ENCODE measurements around the gene BNC2.

GRCh38 chr9:16659096-16659495 lies 211.4 kb downstream of the BNC2 start:
- TF ChIP-seq, protein P1, sequence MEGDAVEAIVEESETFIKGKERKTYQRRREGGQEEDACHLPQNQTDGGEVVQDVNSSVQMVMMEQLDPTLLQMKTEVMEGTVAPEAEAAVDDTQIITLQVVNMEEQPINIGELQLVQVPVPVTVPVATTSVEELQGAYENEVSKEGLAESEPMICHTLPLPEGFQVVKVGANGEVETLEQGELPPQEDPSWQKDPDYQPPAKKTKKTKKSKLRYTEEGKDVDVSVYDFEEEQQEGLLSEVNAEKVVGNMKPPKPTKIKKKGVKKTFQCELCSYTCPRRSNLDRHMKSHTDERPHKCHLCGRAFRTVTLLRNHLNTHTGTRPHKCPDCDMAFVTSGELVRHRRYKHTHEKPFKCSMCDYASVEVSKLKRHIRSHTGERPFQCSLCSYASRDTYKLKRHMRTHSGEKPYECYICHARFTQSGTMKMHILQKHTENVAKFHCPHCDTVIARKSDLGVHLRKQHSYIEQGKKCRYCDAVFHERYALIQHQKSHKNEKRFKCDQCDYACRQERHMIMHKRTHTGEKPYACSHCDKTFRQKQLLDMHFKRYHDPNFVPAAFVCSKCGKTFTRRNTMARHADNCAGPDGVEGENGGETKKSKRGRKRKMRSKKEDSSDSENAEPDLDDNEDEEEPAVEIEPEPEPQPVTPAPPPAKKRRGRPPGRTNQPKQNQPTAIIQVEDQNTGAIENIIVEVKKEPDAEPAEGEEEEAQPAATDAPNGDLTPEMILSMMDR (IDR thresholded peaks at IDR 0.05), result no peak
- TF ChIP-seq POLR2A (IDR thresholded peaks at IDR 0.05), result no peak
- no peak for TF ChIP-seq EP300 (IDR thresholded peaks at IDR 0.05)
- TF ChIP-seq POLR2AphosphoS5 (IDR thresholded peaks at IDR 0.05), result no peak
